HK-2 (cell line): ENCODE results near the gene GAL.
"Not testable (repeated sequence)": the region's sequence is repeated elsewhere in the genome, so short reads cannot be mapped to it uniquely, and the experiment has no call there.

Experiments
- DNase-seq: peaks from one replicate; pipeline ENCODE4 v3.0.0-alpha.2; 2018; ENCODE audit not compliant: unreplicated experiment

Gene GAL, protein sequence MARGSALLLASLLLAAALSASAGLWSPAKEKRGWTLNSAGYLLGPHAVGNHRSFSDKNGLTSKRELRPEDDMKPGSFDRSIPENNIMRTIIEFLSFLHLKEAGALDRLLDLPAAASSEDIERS

DNA sequence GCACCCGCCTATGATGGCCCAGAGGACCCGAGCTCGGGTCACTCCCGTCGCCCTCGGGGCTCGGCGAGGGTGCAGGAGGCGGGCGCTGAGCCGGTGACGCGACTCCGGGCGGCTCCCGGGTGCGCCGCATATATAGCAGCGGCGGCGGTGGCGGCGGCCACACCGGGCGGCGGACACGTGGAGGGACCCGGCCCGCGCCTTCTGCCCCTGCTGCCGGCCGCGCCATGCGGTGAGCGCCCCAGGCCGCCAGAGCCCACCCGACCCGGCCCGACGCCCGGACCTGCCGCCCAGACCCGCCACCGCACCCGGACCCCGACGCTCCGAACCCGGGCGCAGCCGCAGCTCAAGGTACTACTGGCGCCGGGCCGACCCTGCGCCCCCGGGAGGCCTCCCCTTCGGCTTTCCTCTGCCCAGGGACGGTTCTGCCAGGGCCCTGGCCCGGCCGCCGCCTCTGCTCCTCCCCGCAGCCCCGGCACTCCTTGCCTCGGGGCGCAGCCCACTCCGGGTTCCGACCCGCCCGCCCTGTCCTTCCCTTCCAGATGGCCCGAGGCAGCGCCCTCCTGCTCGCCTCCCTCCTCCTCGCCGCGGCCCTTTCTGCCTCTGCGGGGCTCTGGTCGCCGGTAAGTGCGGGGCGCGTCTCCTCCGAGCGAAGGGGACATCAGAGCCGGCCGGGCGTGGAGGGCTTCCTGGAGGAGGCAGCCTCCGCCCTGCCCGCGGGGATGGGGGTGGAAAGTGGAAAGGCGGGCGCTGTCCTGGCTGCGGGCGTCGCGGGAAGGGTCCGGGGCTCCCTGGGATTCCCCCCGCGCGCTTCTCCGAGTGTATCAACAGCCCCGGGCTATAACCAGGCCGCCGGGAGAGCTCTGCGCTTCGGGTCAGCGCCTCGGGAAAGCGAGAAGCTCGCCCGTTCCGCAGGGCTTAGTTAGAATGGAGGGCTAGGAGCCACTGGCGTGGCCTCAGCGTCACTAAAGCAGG lies at the start of gene GAL:
Gene GAL (plus strand): TSS at position 160 of the 972 bp plus-strand sequence. CDS start 380 bp downstream, at position 540.
- DNase-seq = peak; percentile 21

DNA sequence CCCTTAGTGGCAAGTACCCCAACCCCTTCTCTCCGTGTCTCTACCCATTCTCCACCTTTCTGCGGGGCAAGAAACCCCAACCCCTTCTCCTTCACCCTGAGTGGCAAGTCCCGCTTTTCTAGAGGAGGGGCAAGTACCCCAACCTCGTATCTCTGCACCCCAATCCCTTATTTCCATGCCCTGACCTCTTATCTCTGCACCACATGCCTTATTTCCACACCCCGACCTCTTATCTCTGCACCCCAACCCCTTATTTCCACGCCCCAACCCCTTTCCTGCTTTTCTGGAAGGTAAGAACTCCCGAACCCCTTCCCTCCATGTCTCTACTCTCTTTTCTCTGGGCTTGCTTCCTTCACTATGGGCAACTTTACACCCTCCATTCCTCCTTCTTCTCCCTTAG lies 49.7 kb upstream of the GAL start:
- not testable (repeated sequence) for DNase-seq

DNA sequence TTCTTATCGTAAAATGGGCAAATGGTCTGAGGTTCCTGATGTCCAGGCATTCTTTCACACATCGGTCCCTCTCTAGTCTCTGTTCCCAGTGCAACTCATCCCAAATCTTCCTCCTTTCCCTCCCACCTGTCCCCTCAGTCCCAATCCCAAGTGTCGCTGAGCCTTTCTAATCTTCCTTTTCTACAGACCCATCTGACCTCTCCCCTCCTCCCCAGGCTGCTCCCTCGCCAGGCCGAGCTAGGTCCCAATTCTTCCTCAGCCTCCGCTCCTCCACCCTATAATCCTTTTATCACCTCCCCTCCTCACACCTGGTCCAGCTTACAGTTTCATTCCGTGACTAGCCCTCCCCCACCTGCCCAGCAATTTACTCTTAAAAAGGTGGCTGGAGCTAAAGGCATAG lies 49.2 kb upstream of the GAL start:
- DNase-seq = not testable (repeated sequence)

GRCh38 chr11:68635883-68636282 lies 48.5 kb upstream of the GAL start:
- not testable (repeated sequence) for DNase-seq

DNA sequence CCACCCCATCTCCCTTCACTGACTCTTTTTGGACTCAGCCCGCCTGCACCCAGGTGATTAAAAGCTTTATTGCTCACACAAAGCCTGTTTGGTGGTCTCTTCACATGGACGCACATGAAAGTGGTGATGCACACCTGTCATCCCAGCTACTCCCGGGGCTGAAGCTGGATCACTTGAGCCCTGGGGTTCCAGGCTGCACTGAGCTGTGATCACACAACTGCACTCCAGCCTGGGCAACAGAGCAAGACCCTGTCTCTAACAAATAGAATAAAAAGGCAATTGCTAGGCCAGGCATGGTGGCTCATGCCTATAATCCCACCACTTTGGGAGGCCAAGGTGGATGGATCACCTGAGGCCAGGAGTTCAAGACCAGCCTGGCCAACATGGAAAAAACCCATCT lies 45.0 kb upstream of the GAL start:
- DNase-seq = not testable (repeated sequence)

GRCh38 chr11:68641880-68642279 lies 42.5 kb upstream of the GAL start:
- DNase-seq = no peak

- no peak for DNase-seq
These were observed 40.8 kb upstream of the GAL start for GRCh38 chr11:68643585-68643984.

DNA sequence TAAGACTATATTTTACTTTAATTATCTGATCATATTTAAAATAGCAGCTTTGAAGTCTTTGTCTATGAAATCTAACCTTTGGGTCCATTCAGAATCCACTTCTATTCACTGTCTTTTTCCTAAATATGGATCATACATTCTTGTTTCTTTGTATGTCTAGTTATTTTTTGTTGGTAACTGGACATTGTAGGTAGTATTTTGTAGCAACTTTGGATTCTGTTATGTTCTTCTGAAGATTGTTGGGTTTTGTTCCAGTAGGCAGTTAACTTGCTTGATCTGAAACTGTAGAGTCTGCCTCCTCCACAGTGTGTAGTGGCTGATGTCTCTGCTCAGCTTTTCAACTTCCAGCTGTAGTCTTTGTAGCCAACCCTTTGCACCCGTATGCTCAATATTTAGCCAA lies 37.5 kb upstream of the GAL start:
- no peak for DNase-seq

DNA sequence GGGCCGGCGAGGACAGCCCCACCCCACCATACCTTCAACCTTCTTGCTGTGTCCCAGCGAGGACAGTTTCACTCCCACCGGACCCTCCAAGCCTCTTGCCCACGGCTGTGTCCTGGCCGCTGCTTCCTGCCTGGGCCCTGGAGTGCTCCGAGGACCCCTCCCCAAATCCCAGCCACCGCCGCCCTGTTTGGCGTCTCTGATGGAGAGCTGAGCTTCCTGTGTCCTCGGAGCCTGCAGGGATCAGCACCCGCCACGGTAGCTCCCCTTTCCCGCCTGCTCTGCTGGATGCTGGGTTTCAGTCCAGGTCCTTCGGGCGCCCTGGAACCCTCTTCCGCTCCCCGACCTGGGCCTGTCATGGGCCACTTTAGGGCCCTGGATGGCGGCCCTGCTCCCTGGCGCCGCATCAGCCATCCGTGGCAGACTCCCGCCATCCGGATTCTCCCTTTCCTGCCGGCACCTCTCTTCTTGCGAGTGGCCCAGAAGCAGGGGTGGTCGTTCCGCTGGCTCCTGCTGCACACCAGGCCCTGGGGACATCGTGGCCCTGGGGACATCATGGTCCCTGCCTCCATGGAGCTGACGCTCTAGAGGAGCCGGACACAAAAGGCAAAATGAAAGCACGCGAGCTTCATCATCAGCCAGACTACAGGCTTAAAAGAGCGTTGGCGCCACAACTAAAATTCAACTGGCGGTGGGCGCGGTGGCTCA lies 34.3 kb upstream of the GAL start:
- DNase-seq = no peak

DNA sequence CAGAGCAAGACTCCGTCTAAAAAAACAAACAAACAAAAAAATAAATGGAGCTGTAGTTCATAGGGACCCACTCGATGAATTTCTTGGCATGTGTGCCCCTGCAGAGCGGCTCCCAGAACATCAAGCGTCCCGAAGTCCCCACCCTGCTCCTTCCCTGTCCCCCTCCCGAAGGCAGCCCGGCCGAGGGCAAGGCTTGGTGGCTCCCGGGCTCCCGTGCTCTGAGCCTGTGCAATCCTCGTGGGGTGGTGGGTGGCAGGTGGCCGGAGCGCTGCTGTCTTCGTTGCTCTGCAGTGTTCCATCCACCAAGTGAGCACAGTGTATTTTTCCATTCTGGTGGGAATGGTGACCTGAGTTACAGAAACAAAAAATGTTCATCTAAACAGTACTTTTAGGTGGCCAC lies 33.5 kb upstream of the GAL start:
- no peak for DNase-seq

DNA sequence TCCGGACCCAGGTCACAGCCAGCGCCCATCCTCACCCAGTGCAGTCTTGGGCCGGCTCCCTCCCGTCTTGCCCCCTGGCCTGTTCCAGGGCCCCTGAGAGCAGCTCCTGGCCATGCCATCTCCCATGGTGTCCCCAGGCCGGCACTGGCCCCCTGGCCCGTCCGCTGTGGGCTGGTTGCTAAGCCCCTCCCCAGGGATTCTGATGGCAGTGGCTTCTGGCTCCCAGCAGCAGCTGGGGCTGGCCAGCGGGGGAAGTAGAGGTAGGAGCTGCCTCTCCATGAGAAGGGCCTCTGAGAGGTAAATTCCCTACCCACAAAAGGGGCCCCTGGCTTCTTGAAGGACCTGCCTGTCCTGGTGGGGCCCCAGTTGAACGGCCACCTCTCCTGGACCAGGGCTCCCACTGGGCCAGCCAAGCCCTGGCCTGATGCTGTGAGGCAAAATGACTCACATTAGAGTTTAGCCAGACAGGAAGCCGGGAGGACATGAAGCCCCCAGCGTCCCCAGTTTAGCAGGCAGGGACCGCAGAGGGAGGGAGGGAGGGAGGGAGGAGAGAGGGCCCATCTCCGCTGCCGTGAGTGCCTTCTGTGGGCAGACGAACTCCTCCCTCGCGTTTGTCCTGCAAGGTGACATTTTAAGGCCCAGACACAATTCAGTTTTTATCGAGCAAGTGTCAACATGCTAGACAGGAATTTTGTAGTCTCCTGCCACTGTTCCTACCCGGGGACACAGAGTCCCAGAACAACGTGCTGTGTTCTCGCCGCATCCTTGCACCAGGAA lies 32.9 kb upstream of the GAL start:
- DNase-seq = no peak

DNA sequence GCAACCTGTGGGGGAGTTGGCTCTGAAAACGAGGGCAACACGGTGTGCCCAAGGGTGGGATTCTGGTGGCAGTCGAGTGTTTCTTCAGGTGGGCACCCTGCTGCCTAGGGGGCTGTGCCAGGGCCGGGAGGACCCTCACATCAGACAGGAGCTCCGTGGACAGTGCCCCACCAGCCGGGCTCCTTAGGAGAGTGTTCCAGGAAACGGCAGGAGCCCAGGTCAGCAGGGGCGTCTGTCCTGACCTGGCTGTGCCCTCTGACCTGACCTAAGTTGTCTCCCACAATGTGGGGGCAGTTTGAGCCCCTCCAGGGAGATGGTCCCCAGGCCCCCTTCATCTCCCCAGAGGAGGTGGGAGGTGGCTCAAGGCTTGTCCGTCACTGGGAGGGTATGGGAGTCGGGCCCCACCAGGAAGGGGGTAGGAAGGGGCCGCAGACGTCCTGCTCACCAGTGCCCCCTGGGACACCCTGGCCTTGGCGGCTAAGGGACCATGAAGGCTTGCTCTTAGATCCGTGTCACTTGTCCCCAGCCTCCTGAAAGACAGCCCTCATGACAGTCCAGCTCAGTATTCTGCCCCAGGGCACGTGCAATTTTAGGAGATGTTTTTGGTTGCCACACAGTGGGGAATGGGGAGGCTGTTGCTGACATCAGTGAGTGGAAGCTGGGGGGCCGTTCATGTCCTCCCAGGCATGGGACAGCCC lies 32.2 kb upstream of the GAL start:
- DNase-seq = no peak

DNA sequence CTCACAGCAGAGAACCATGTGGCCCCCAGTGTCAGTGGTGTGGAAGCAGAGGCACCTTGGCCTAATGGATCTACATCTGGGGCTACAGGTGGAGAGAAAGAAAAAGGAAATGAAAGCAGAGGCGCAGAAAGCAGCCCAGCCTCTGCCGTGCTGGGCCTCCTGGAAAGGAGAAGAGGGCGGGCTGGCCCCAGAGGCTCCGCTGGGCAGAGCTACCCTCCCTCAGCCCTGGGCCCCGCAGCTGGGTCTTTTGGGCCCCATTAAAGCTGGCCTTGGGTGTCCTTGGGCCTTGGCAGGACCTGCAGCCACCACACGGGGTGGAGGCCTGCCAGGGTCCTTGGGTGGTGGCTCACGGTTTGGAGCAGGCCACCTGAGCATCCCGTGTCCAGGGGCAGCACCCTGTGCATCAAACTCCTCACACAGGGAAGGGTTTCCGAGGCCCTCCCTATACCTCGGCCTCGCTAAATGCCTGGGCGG lies 31.6 kb upstream of the GAL start:
- no peak for DNase-seq

DNA sequence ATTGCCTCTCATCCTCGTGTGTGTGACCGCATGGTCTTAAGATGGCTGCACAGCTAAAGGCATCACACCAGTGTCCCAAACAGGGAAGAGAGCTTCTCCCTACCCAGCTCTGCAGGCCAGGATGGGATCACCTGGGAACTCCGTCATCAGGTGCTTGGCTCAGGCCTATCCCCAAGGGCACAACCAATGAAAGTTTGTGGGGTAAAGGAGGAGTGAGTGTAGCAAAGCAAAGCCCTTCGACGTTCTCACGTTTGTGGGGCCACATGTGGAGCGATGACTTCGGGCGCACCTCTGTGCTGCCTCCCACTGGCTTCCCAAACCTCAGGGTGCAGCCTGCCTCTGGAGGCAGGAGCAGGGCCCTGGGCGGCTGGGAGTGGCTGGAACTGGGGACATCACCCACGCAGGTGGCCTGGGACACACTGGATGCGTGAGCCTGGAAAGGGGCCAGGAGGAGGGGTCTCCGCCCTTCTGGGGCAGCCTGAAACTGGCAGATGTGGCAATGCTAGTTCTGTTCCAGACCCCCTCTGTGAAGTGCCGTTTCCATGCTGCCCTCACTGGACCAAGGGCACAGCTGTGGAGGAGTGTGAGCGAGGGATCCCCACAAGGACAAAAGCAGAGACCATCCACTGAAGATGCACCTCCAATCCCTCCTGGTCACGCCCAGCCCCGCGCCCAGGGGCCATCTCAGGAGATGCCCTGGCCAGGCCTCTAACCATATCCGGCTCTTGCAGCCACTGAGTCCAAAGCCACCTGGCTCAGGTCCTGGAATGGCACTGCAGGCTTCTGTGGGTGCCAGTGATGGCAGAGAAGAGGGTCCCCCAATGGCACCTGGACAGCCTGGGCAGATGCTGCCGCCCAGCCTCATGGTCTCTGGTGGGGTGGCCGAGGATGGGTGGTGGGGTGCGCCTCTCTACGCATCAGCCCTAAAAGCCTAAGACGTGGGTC lies 30.6 kb upstream of the GAL start:
- DNase-seq = no peak

DNA sequence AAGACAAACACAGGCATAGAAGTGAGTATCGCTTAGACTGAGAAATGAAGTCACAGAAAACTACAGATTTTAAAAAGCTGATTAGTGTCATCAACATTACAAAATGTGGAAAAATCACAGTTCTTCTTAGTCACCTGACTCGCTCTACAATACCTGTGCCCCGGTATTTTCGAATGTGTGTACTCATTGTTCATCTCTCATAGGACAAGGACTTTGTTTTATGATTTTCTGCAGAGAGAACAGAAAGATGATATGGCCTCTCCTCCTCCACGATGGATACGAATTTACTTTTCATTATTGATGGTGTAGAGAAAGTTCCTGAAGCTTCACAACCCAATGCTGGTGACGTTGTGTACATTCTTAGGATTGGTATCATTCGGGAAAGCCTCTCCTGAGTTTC lies 29.4 kb upstream of the GAL start:
- no peak for DNase-seq

GRCh38 chr11:68655406-68655805 lies 28.9 kb upstream of the GAL start:
- no peak for DNase-seq

GRCh38 chr11:68655806-68656205 lies 28.5 kb upstream of the GAL start:
- no peak for DNase-seq

- no peak for DNase-seq
These were observed 27.1 kb upstream of the GAL start for GRCh38 chr11:68657021-68657780.

- no peak for DNase-seq
These were observed 26.2 kb upstream of the GAL start for GRCh38 chr11:68658097-68658496.
